SU-DHL-6 (cell line): ENCODE measurements around the gene TRAPPC10.

Experiments
- EZH2phosphoT487 ChIP-seq: fragments of 200-600 bp; sonication (generic), shearing (Covaris generic); conservative IDR thresholded peaks from 2 replicates; pipeline ENCODE4 v1.6.1; 2018; ENCODE audit warnings: mild to moderate bottlenecking, antibody characterized with exemption, low read length, moderate library complexity, mixed read lengths
- TF ChIP-seq, protein P1 (sequence below): fragments of 200-600 bp; sonication (generic); IDR thresholded peaks from one replicate; pipeline ENCODE4 v1.5.1; 2017; ENCODE audit warnings: antibody characterized with exemption, mild to moderate bottlenecking, low read length, moderate library complexity; ENCODE audit not compliant: insufficient read depth, poor library complexity, severe bottlenecking

DNA sequence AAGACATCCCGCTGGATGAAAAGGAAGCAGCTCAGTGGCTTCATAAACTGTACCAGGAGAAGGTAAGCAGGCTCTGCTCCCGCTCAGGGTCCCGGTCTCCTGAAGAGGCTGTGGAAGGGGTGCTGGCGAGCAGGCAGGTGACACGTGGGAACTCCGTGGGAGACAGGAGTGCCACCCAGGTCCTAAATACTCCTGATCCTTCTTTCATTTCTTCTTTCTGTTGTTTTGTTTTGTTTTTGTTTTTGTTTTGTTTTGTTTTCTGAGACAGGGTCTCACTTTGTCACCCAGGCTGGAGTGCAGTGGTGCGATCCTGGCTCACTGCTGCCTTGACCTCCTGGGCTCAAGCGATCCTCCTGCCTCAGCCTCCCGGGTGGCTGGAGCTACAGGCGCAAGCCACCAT, 34.0 kb upstream of the TRAPPC10 start:
- TF ChIP-seq, protein P1, sequence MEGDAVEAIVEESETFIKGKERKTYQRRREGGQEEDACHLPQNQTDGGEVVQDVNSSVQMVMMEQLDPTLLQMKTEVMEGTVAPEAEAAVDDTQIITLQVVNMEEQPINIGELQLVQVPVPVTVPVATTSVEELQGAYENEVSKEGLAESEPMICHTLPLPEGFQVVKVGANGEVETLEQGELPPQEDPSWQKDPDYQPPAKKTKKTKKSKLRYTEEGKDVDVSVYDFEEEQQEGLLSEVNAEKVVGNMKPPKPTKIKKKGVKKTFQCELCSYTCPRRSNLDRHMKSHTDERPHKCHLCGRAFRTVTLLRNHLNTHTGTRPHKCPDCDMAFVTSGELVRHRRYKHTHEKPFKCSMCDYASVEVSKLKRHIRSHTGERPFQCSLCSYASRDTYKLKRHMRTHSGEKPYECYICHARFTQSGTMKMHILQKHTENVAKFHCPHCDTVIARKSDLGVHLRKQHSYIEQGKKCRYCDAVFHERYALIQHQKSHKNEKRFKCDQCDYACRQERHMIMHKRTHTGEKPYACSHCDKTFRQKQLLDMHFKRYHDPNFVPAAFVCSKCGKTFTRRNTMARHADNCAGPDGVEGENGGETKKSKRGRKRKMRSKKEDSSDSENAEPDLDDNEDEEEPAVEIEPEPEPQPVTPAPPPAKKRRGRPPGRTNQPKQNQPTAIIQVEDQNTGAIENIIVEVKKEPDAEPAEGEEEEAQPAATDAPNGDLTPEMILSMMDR: no peak
- TF ChIP-seq EZH2phosphoT487: no peak
